Neural cell (in vitro differentiated cells): ENCODE results near the gene RND3.

ENCODE experiments used
- EZH2 ChIP-seq: fragments of 200-600, 300-800 bp; shearing (Covaris generic), sonication (generic); IDR thresholded peaks from 2 replicates; pipeline ENCODE4 v1.6.1; 2014; ENCODE audit warnings: antibody characterized with exemption, low read length, borderline replicate concordance, mild to moderate bottlenecking; ENCODE audit not compliant: insufficient read depth, poor library complexity, severe bottlenecking
- POLR2AphosphoS5 ChIP-seq: IDR thresholded peaks from 2 replicates; pipeline ENCODE4 v1.6.1; 2012
- RAD21 ChIP-seq: fragments of 450-650 bp; conservative IDR thresholded peaks from 2 replicates; pipeline ENCODE4 v1.6.1; 2014; ENCODE audit warnings: antibody characterized with exemption, mild to moderate bottlenecking, moderate library complexity
- SMC3 ChIP-seq: fragments of 450-650 bp; conservative IDR thresholded peaks from 2 replicates; pipeline ENCODE4 v1.6.1; 2014; ENCODE audit warnings: antibody characterized with exemption, mild to moderate bottlenecking, moderate library complexity; ENCODE audit not compliant: poor library complexity
- TAF1 ChIP-seq: IDR thresholded peaks from 2 replicates; pipeline ENCODE4 v1.6.1; 2012; ENCODE audit warnings: low read depth
- TF ChIP-seq, protein P1 (sequence below): fragments of 450-650 bp; IDR thresholded peaks from 2 replicates; pipeline ENCODE4 v1.5.1; 2014; ENCODE audit warnings: antibody characterized with exemption, mild to moderate bottlenecking, moderate library complexity; ENCODE audit not compliant: poor library complexity, severe bottlenecking
- TF ChIP-seq, protein P2 (sequence below): IDR thresholded peaks from 2 replicates; pipeline ENCODE4 v1.6.1; 2012; ENCODE audit warnings: borderline replicate concordance

DNA sequence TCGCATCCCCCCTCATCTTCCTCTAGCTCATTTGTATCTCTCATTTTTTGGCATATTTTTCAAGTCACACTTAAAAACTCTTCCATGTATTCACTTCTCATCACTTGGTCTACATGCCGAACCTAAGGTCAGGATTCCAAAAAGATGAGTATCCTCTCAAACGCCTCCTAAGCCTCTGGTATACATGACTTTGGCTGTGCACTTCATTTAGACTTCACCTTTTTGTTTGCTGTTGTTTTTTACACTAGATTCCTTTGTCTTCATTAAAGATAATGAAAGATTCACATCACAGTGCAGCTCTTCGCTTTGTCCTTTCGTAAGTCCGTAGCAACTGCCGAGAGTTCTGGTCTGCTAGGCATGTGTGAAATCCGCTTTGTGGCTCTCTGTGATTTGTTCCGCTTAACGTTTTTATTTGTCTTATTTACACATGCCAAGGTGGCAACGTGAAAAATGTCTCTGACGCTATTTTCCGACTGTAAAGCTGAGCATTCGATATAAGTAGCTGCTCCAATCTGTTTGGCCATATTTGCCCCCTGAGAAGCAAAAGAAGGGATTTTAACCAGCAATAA, 17.7 kb downstream of the RND3 start:
- TF ChIP-seq, protein P1, sequence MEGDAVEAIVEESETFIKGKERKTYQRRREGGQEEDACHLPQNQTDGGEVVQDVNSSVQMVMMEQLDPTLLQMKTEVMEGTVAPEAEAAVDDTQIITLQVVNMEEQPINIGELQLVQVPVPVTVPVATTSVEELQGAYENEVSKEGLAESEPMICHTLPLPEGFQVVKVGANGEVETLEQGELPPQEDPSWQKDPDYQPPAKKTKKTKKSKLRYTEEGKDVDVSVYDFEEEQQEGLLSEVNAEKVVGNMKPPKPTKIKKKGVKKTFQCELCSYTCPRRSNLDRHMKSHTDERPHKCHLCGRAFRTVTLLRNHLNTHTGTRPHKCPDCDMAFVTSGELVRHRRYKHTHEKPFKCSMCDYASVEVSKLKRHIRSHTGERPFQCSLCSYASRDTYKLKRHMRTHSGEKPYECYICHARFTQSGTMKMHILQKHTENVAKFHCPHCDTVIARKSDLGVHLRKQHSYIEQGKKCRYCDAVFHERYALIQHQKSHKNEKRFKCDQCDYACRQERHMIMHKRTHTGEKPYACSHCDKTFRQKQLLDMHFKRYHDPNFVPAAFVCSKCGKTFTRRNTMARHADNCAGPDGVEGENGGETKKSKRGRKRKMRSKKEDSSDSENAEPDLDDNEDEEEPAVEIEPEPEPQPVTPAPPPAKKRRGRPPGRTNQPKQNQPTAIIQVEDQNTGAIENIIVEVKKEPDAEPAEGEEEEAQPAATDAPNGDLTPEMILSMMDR: no peak
- TF ChIP-seq TAF1 (no peak), EZH2 (no peak), POLR2AphosphoS5 (no peak), RAD21 (no peak), SMC3 (no peak)
- TF ChIP-seq, protein P2, sequence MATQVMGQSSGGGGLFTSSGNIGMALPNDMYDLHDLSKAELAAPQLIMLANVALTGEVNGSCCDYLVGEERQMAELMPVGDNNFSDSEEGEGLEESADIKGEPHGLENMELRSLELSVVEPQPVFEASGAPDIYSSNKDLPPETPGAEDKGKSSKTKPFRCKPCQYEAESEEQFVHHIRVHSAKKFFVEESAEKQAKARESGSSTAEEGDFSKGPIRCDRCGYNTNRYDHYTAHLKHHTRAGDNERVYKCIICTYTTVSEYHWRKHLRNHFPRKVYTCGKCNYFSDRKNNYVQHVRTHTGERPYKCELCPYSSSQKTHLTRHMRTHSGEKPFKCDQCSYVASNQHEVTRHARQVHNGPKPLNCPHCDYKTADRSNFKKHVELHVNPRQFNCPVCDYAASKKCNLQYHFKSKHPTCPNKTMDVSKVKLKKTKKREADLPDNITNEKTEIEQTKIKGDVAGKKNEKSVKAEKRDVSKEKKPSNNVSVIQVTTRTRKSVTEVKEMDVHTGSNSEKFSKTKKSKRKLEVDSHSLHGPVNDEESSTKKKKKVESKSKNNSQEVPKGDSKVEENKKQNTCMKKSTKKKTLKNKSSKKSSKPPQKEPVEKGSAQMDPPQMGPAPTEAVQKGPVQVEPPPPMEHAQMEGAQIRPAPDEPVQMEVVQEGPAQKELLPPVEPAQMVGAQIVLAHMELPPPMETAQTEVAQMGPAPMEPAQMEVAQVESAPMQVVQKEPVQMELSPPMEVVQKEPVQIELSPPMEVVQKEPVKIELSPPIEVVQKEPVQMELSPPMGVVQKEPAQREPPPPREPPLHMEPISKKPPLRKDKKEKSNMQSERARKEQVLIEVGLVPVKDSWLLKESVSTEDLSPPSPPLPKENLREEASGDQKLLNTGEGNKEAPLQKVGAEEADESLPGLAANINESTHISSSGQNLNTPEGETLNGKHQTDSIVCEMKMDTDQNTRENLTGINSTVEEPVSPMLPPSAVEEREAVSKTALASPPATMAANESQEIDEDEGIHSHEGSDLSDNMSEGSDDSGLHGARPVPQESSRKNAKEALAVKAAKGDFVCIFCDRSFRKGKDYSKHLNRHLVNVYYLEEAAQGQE: no peak
